K562 treated with DMSO at 1 percent for 48 hours (cell line): ENCODE measurements around the gene OST4. TPM values are rescaled to one million over a fixed set of nuclear protein-coding genes. Genes with fewer than 3 reads are reported as not detected.

Experiments used
- total RNA-seq: library from RNA; unstranded; fragments of 300-600 nt; gene quantifications from 2 replicates; pipeline ENCODE4 v1.2.3, GENCODE V29; 2022; ENCODE audit warnings: low replicate concordance; ENCODE audit errors: extremely low read depth

The OST4 gene
- not detected in 2 replicates for total RNA-seq

GRCh38 chr2:27071277-27071989, at the start of gene OST4:
Gene OST4 (minus strand): TSS chr2:27071654.

GRCh38 chr2:27118525-27119329, 47.3 kb upstream of the OST4 start, which contains the start of gene CGREF1:
Gene CGREF1 (minus strand): TSS chr2:27119128. CDS start chr2:27104366, 14,762 bp downstream.

GRCh38 chr2:27086724-27087593, 15.5 kb upstream of the OST4 start, which contains the start of gene KHK:
Gene KHK (plus strand): TSS chr2:27086772. CDS start chr2:27087260, 488 bp downstream.

GRCh38 chr2:27078267-27079194, 7.1 kb upstream of the OST4 start, which contains the start of gene EMILIN1:
Gene EMILIN1 (plus strand): TSS chr2:27078615. CDS start chr2:27079066, 451 bp downstream.

GRCh38 chr2:27050996-27051901, 20.2 kb downstream of the OST4 start, which contains the start of gene AGBL5:
Gene AGBL5 (plus strand): TSS chr2:27051668. CDS start chr2:27052959, 1,291 bp downstream.

GRCh38 chr2:27032495-27033252, 38.8 kb downstream of the OST4 start, which contains the start of gene TMEM214:
Gene TMEM214 (plus strand): TSS chr2:27032965. CDS start chr2:27033016, 51 bp downstream.

Other genes starting within 250 kb of the OST4 start
- gene DPYSL5, start 223.5 kb downstream of the OST4 start, total RNA-seq, result not detected in 2 replicates
- not detected in 2 replicates for gene MAPRE3, start 101.0 kb downstream of the OST4 start, total RNA-seq
- not detected in 2 replicates for gene TMEM214, start 38.7 kb downstream of the OST4 start, total RNA-seq
- gene AGBL5, start 20.0 kb downstream of the OST4 start, total RNA-seq, result not detected in 2 replicates
- gene EMILIN1, start 7.0 kb upstream of the OST4 start, total RNA-seq, result not detected in 2 replicates
- gene KHK, start 15.1 kb upstream of the OST4 start, total RNA-seq, result not detected in 2 replicates
- not detected in 2 replicates for gene CGREF1, start 47.5 kb upstream of the OST4 start, total RNA-seq
- not detected in 2 replicates for gene ABHD1, start 52.2 kb upstream of the OST4 start, total RNA-seq
- gene PREB, start 63.0 kb upstream of the OST4 start, total RNA-seq, result not detected in 2 replicates
- not detected in 2 replicates for gene PRR30, start 67.8 kb upstream of the OST4 start, total RNA-seq
- gene TCF23, start 77.3 kb upstream of the OST4 start, total RNA-seq, result not detected in 2 replicates
- gene ATRAID, start 140.4 kb upstream of the OST4 start, total RNA-seq, result not detected in 2 replicates
- not detected in 2 replicates for gene SLC5A6, start 140.6 kb upstream of the OST4 start, total RNA-seq
- gene CAD, start 145.7 kb upstream of the OST4 start, total RNA-seq, result not detected in 2 replicates
- not detected in 2 replicates for gene SLC30A3, start 191.4 kb upstream of the OST4 start, total RNA-seq
- not detected in 2 replicates for gene DNAJC5G, start 203.8 kb upstream of the OST4 start, total RNA-seq
- not detected in 2 replicates for gene TRIM54, start 210.8 kb upstream of the OST4 start, total RNA-seq
- gene UCN, start 236.8 kb upstream of the OST4 start, total RNA-seq, result not detected in 2 replicates